HG03280 (cell line): Measurements from ENCODE around the gene CDH4.

Source experiments
- ATAC-seq: cut with Tn5 transposase; IDR thresholded peaks from one replicate; pipeline ENCODE4 v1.9.1; 2021; ENCODE audit warnings: mild to moderate bottlenecking, moderate library complexity; ENCODE audit not compliant: unreplicated experiment

Gene CDH4

GRCh38 chr20:61819921-61820825 is 568.1 kb downstream of the CDH4 start:
- no peak for ATAC-seq

- ATAC-seq: no peak
Measured at GRCh38 chr20:61821735-61822134, 569.7 kb downstream of the CDH4 start.

- no peak for ATAC-seq
Measured at GRCh38 chr20:61822396-61822795, 570.3 kb downstream of the CDH4 start.

- ATAC-seq: no peak
Measured at GRCh38 chr20:61823242-61823641, 571.2 kb downstream of the CDH4 start.

GRCh38 chr20:61828891-61829290 is 576.8 kb downstream of the CDH4 start:
- no peak for ATAC-seq

GRCh38 chr20:61829526-61829925 is 577.5 kb downstream of the CDH4 start:
- no peak for ATAC-seq

- no peak for ATAC-seq
Measured at GRCh38 chr20:61830241-61830930, 578.3 kb downstream of the CDH4 start.

GRCh38 chr20:61830991-61831390 is 578.9 kb downstream of the CDH4 start:
- ATAC-seq: no peak

- no peak for ATAC-seq
Measured at GRCh38 chr20:61832181-61832580, 580.1 kb downstream of the CDH4 start.

- ATAC-seq: no peak
Measured at GRCh38 chr20:61833807-61834610, 581.9 kb downstream of the CDH4 start.

GRCh38 chr20:61835301-61835700 is 583.2 kb downstream of the CDH4 start:
- no peak for ATAC-seq

- no peak for ATAC-seq
Measured at GRCh38 chr20:61835791-61836350, 583.8 kb downstream of the CDH4 start.

GRCh38 chr20:61837200-61837599 is 585.1 kb downstream of the CDH4 start:
- no peak for ATAC-seq

GRCh38 chr20:61839223-61839911 is 587.3 kb downstream of the CDH4 start:
- no peak for ATAC-seq

- ATAC-seq: no peak
Measured at GRCh38 chr20:61839912-61840778, 588.1 kb downstream of the CDH4 start.

GRCh38 chr20:61840779-61841455 is 588.9 kb downstream of the CDH4 start:
- ATAC-seq: no peak

GRCh38 chr20:61841551-61841950 is 589.5 kb downstream of the CDH4 start:
- ATAC-seq: no peak

- ATAC-seq: no peak
Measured at GRCh38 chr20:61841966-61842365, 589.9 kb downstream of the CDH4 start.

- ATAC-seq: no peak
Measured at GRCh38 chr20:61844621-61845020, 592.6 kb downstream of the CDH4 start.
